CD14-positive monocyte (primary cell): ENCODE measurements around the gene TMEM132E. TPM values are rescaled to one million over a fixed set of nuclear protein-coding genes. Genes with fewer than 3 reads are reported as not detected.
A peak's percentile ranks its signal among the peaks of the same experiment; 100 is the strongest.

Source experiments
- DNase-seq, 3 donors: peaks; one replicate each; pipeline ENCODE4 v3.0.0-alpha.2; 2011 to 2022
- H2AFZ ChIP-seq: 2 replicates; pipeline ENCODE4 v1.6.0; 2012; ENCODE audit warnings: mild to moderate bottlenecking, low read depth, low read length, inconsistent platforms; ENCODE audit not compliant: insufficient read depth, poor library complexity, severe bottlenecking
- H3K27ac ChIP-seq, 2 donors: 1 replicate in 1 of 2; 2 replicates in 1 of 2; pipeline ENCODE4 v1.5.1; 2012 to 2013; ENCODE audit warnings: low read length in 2 of 2, control low read depth in 1 of 2, inconsistent platforms in 1 of 2, low read depth in 1 of 2, mild to moderate bottlenecking in 1 of 2
- H3K27me3 ChIP-seq, 2 donors: one replicate each; pipeline versions ENCODE4 v1.6.0 to v1.6.1; 2011 to 2013; ENCODE audit warnings: low read length in 2 of 2; ENCODE audit not compliant: control insufficient read depth in 2 of 2, insufficient read depth in 2 of 2
- H3K36me3 ChIP-seq, 2 donors: replicated peaks in 1 of 2; 1 replicate in 1 of 2; 2 replicates in 1 of 2; pipeline versions ENCODE4 v1.5.1 to v1.6.1; 2012 to 2013; ENCODE audit warnings: low read length in 2 of 2, control low read depth in 1 of 2, inconsistent platforms in 1 of 2, mild to moderate bottlenecking in 1 of 2; ENCODE audit not compliant: insufficient read depth in 2 of 2, control insufficient read depth in 1 of 2
- H3K4me1 ChIP-seq, 2 donors: 1 replicate in 1 of 2; 2 replicates in 1 of 2; pipeline versions ENCODE4 v1.5.1 to v1.6.1; 2012 to 2013; ENCODE audit warnings: low read length in 2 of 2, control low read depth in 1 of 2, inconsistent platforms in 1 of 2, mild to moderate bottlenecking in 1 of 2, moderate library complexity in 1 of 2; ENCODE audit not compliant: insufficient read depth in 2 of 2, control insufficient read depth in 1 of 2
- H3K4me2 ChIP-seq: replicated peaks from 2 replicates; pipeline ENCODE3; 2012; ENCODE audit warnings: low read length, moderate library complexity, mild to moderate bottlenecking; ENCODE audit not compliant: poor library complexity, severe bottlenecking; ENCODE audit errors: extremely low read depth
- H3K4me3 ChIP-seq, 3 experiments: fragments of 200-600 bp in 1 of 3; sonication (generic) in 1 of 3; replicated peaks in 1 of 3; 1 replicate in 2 of 3; 2 replicates in 1 of 3; pipeline ENCODE4 v1.5.1; 2011 to 2013; ENCODE audit warnings: low read length in 3 of 3, mild to moderate bottlenecking in 3 of 3, control low read depth in 2 of 3, low read depth in 2 of 3, inconsistent platforms in 1 of 3, moderate library complexity in 1 of 3
- H3K79me2 ChIP-seq: 2 replicates; pipeline ENCODE4 v1.6.0; 2012; ENCODE audit warnings: mild to moderate bottlenecking, control low read depth, inconsistent platforms, low read length, moderate library complexity; ENCODE audit not compliant: insufficient read depth
- H3K9ac ChIP-seq: 2 replicates; pipeline ENCODE4 v1.6.0; 2017; ENCODE audit warnings: low read length, mild to moderate bottlenecking; ENCODE audit not compliant: insufficient read depth, poor library complexity, severe bottlenecking
- H3K9me3 ChIP-seq, 2 donors: replicated peaks in 1 of 2; 1 replicate in 1 of 2; 2 replicates in 1 of 2; pipeline versions ENCODE4 v1.5.1 to v1.6.1; 2012 to 2013; ENCODE audit warnings: low read length in 2 of 2, control low read depth in 1 of 2; ENCODE audit not compliant: control insufficient read depth in 1 of 2, insufficient read depth in 1 of 2
- H4K20me1 ChIP-seq: 2 replicates; pipeline ENCODE4 v1.6.0; 2012; ENCODE audit warnings: mild to moderate bottlenecking, low read length, control low read depth, moderate library complexity; ENCODE audit not compliant: insufficient read depth
- H3K27ac Mint-ChIP-seq, 7 donors: one replicate each; pipeline ENCODE4 v1.8.0; 2020; ENCODE audit warnings: mild to moderate bottlenecking in 7 of 7, mixed read lengths in 7 of 7, moderate library complexity in 6 of 7, inconsistent platforms in 2 of 7
- H3K27me3 Mint-ChIP-seq, 3 donors: one replicate each; pipeline ENCODE4 v1.8.0; 2021 to 2022; ENCODE audit warnings: low read depth in 3 of 3, mild to moderate bottlenecking in 3 of 3, mixed read lengths in 3 of 3, moderate library complexity in 3 of 3, inconsistent platforms in 1 of 3
- H3K36me3 Mint-ChIP-seq, 2 donors: one replicate each; pipeline ENCODE4 v1.8.0; 2020; ENCODE audit warnings: mixed read lengths in 2 of 2, inconsistent platforms in 1 of 2, mild to moderate bottlenecking in 1 of 2
- H3K4me1 Mint-ChIP-seq: one replicate; pipeline ENCODE4 v1.8.0; 2020; ENCODE audit warnings: mild to moderate bottlenecking, mixed read lengths
- H3K4me3 Mint-ChIP-seq, 2 donors: one replicate each; pipeline ENCODE4 v1.8.0; 2020; ENCODE audit warnings: mild to moderate bottlenecking in 2 of 2, mixed read lengths in 2 of 2, moderate library complexity in 1 of 2
- H3K9me3 Mint-ChIP-seq, 7 donors: one replicate each; pipeline ENCODE4 v1.8.0; 2020 to 2022; ENCODE audit warnings: mixed read lengths in 7 of 7, mild to moderate bottlenecking in 6 of 7, moderate library complexity in 6 of 7, inconsistent platforms in 2 of 7
- CTCF ChIP-seq: fragments of 200-600 bp; IDR thresholded peaks from one replicate; pipeline ENCODE4 v1.8.0; 2022; ENCODE audit warnings: antibody characterized with exemption, mild to moderate bottlenecking
- WGBS: methylation state at CpG from one replicate; pipeline ENCODE4 v1.1.5; 2013; ENCODE audit warnings: missing lambda C conversion rate; ENCODE audit not compliant: insufficient coverage; 5-methylcytosine and 5-hydroxymethylcytosine counted together
- intact Hi-C, 2 donors: fragments of 100-400 bp; cut with micrococcal nuclease; formaldehyde crosslinking; loops; one replicate each; pipeline versions ENCODE4 v1.15.0 to v1.15.1; 2023
- polyA plus RNA-seq, 3 donors: library from polyadenylated mRNA; depleted of rRNA in 1 of 3; unstranded in 2 of 3; stranded (reverse) in 1 of 3; fragments of 300-500 nt in 2 of 3; fragments of >200 nt in 1 of 3; fragmentation: Illumina TruSeq in 2 of 3; gene quantifications; 1 replicate in 2 of 3; 2 replicates in 1 of 3; pipeline ENCODE4 v1.2.3, GENCODE V29; 2012 to 2021

The TMEM132E gene
- polyA plus RNA-seq, 3 donors: not detected

DNA sequence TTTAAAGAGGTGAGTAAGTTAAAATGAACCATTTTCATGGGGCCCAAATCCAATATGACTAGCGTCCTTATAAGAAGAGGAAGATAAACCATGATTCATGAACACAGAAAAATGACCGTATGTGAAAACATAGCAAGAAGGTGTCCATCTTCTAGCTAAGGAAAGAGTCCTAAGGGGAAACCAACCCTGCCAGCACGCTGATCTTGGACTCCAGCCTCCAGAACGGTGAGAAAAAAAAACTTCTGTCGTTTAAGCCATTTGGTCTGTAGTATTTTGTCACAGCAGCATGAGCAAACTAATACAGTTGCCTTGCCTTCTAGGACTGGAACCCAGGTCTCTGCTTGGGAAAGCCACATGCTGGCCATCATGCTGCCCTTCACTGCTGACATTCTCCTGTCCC is 4.2 kb upstream of the TMEM132E start:
- H3K79me2 ChIP-seq: no peaks in the 10 kb centered on the region
- H3K4me3 ChIP-seq: no peak overlapping the region
- no peak overlapping the region for H3K4me2 ChIP-seq
- H2AFZ ChIP-seq: no peak overlapping the region
- Mint-ChIP-seq H3K27me3 (peaks cover 62 to 77% (median 63%) of the 10 kb centered on the region in 3 donors), H3K4me3 (peak overlapping the region in 1 of 2 donors; percentile 13), H3K9me3 (peaks cover 0 to 15% (median 9%) of the 10 kb centered on the region in 7 donors), H3K27ac (no peak overlapping the region), H3K4me1 (peaks cover 22% of the 10 kb centered on the region), H3K36me3 (no peaks in the 10 kb centered on the region)
- peaks cover 40 to 70% of the 10 kb centered on the region in 2 donors for H3K27me3 ChIP-seq
- no peak overlapping the region for H3K27ac ChIP-seq
- no peak for DNase-seq
- no peaks in the 10 kb centered on the region for H4K20me1 ChIP-seq
- TF ChIP-seq CTCF: no peak
- H3K9ac ChIP-seq: no peak overlapping the region
- intact Hi-C loops: no loop called here
- WGBS: 86% methylated on average over 5 of the region's 5 CpGs
- no peaks in the 10 kb centered on the region for H3K36me3 ChIP-seq
- peaks cover 13 to 14% of the 10 kb centered on the region in 2 donors for H3K4me1 ChIP-seq
- peaks cover 0 to 17% of the 10 kb centered on the region in 2 donors for H3K9me3 ChIP-seq

DNA sequence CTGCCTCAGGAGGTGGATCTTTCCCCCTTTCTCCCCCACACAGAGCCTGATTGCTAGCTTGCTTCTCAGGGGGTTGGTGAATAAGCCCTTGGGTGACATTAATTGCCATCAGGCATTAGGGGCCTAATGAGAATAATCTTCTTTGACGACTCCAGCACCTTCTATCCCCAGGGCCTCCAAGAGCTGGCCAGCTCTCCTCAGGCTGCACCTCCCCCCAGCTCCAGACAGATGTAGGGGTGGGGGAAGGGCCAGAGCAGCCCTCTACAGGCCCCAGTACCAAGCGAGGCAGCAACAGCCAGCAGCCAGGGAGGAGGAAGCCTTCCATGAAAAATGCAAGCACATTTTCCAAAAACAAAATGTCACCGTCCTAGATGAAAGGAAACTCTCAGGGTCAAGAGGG is 1.4 kb upstream of the TMEM132E start:
- Mint-ChIP-seq H3K36me3 (no peaks in the 10 kb centered on the region), H3K4me1 (peaks cover 12% of the 10 kb centered on the region), H3K27me3 (peaks cover 69 to 90% (median 73%) of the 10 kb centered on the region in 3 donors), H3K4me3 (peak overlapping the region in 1 of 2 donors; percentile 86), H3K9me3 (peaks cover 0 to 17% (median 9%) of the 10 kb centered on the region in 7 donors), H3K27ac (no peak overlapping the region)
- no peaks in the 10 kb centered on the region for H3K79me2 ChIP-seq
- no peak overlapping the region for H3K9ac ChIP-seq
- TF ChIP-seq CTCF: no peak
- peaks cover 9 to 22% of the 10 kb centered on the region in 2 donors for H3K4me1 ChIP-seq
- H2AFZ ChIP-seq: no peak overlapping the region
- no CpG with 5 or more reads among the region's 3 CpGs for WGBS
- no peak overlapping the region for H3K4me3 ChIP-seq
- H3K9me3 ChIP-seq: peaks cover 0 to 36% of the 10 kb centered on the region in 2 donors
- H4K20me1 ChIP-seq: no peaks in the 10 kb centered on the region
- H3K27me3 ChIP-seq: peaks cover 58 to 83% of the 10 kb centered on the region in 2 donors
- no peak overlapping the region for H3K4me2 ChIP-seq
- DNase-seq: no peak
- H3K36me3 ChIP-seq: no peaks in the 10 kb centered on the region
- no peak overlapping the region for H3K27ac ChIP-seq
- intact Hi-C loops: no loop called here
